SKM-1 treated with dmso at 0.1 percent for 144 hours (cell line): Measurements from ENCODE around the gene SPTLC1.
"Not testable (repeated sequence)": the region's sequence is repeated elsewhere in the genome, so short reads cannot be mapped to it uniquely, and the experiment has no call there.

ENCODE experiments used
- DNase-seq: peaks from one replicate; lab custom pipeline; 2025; ENCODE audit not compliant: unreplicated experiment; lab: John Stamatoyannopoulos, UW

The SPTLC1 gene

DNA sequence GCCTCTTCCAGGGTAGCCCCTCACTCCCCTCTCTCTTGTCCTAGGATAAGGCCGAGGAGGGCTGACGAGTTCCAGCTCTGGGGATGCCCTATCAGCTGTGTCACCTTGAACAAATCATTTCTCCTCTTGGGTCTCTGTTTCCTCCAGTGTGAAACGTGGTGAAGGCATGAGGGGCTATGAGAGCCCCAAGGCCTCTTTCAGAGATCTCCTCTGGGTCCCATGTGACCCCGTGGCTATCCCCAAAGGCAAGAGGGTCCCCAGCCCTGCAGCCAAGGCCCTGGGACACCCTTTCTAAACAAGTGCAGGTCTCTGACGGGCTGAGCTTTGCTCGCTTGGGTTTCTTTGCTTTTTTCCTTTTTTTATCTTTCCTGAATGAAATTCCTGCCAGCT, 25.5 kb upstream of the SPTLC1 start:
- DNase-seq: no peak

DNA sequence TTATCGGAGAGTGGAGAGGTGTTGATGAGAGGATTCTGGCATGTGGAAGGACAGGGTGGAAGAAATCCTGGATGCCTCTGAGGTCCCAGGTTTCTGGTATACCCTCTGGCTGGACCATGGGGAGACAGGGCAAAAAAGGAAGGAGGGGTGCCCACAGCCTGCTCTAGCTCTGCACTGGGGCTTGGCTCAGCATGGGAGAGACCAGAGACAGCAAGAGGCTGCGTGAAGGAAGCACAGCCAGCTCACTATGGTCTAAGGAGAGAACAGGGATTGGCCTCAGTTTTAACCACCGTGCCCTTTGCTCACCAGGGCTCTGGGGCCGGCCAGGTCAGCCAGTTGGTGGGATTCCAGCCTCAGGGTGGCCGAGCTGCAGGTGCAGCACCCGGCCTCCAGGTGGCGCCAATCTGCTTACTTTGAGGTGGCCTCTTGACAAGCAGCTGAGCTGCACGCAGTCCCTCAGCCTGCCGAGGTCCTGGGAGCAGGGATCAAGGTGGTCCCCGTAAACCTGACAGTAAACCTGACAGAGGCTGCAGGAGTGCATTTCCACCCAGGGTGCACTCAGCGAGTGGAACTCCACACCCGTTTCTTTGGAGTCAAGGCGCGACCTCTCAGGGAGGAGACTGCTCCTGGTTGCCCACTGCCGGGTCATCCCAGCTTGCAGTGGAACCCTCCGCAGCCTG, 25.0 kb upstream of the SPTLC1 start:
- no peak for DNase-seq

DNA sequence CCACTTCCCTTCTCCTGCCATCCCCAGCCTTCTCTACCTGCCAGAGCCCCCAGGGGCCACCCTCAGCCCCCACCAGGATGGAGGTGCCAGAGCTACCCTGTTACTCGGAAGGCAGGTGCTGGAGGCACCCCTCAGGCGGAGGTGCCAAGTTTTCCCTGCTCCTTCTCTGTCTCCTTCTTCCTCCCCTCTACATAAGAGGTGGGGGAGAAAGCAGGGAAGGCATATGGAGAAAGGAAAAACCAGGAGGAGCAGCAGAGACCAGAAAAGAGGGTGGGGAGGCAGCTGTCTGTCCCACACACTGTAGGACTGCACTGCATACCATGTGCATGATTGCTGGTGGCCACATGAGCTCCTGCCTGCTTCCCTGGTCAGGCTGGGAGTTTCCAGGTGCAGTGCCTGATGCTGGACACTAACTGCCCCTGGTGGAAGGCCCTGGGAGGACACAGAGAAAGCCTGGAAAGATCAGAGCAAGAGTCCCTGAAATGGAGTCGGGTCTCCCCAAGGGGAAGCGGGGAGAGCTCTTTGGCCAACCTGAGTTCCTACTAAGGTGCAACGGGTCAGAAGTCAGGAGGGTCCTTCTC, 23.8 kb upstream of the SPTLC1 start:
- DNase-seq: not testable (repeated sequence)

DNA sequence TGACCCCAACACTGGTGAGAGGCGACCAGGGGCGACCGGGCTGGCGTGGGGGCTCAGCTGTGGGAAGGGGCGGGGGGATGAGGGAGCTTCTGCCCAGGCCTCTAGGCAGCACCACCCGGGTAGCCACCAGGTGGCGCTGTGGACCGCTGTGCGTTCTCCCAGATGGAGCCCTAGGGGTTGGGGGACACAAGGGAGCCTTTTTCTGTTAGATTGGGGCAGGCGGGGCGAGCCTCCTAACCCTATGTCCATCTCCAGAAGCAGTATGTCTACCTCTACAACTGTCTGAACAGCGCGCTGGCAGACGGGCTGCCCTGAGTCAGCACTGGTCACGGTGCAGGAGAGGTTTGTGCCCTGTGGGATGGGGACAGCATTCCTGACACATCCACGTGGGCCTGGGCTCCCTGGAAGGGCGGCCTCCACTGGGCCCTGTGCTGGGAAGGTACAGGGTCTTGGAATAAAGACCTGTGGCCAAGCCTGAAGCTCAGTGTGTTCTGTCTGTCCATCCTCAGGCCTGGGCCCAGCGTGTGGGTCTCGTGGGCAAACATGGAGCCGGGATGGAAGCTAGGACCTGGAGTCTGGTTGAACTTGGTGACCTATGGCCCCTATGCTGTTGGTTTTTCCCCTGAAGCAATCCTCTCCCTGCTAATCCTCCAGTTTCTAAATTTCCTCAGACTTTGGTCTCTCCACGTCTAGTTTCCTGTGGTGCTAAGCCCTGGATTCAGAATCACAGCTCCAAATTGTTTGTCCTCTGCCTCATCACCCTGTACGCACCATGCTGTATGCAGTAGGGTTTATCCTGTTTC, 23.1 kb upstream of the SPTLC1 start:
- DNase-seq: no peak

DNA sequence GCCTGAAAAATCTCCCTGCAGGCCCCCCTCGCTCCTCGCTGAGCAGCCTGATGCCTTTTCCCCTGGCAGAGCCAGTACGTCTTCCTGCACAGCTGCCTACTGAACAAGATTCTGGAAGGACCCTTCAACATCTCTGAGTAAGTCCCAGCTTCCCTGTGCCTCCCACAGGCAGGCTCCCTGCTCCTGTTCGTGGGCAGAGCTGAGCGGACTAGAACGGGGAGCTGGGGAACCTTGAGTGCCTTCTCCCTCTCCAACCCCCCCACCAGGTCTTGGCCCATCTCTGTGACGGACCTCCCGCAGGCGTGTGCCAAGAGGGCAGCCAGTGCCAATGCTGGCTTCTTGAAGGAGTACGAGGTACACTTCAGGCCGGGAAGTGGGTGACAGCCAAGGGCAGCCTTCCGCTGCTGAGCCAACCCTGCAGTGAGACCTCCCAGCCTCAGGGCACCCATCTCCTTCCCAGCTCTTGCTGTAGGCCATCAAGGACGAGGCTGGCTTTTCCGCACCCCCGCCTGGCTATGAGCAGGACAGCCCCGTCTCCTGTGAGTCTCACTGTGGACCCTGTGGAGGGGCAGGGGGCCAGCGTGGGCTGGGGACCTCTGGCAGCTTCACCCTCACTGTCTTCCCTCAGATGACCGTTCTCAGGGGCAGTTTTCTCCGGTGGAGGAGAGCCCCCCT, 21.1 kb upstream of the SPTLC1 start:
- DNase-seq: no peak

DNA sequence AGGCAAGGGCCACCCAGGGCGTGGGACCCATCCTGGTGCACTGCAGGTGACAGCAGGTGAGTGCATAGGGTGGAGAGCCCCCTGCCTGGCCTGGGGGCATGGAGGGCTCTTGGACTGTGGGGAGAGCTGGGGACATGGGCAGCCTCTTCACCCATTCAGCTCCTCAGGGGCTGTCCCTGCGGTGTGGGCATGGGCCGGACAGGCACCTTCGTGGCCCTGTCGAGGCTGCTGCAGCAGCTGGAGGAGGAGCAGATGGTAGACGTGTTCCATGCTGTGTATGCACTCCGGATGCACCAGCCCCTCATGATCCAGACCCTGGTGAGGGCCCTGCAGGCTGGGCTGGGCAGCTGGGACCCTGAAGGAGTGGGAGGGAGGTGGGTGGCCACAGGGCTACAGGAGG, 20.4 kb upstream of the SPTLC1 start:
- no peak for DNase-seq

DNA sequence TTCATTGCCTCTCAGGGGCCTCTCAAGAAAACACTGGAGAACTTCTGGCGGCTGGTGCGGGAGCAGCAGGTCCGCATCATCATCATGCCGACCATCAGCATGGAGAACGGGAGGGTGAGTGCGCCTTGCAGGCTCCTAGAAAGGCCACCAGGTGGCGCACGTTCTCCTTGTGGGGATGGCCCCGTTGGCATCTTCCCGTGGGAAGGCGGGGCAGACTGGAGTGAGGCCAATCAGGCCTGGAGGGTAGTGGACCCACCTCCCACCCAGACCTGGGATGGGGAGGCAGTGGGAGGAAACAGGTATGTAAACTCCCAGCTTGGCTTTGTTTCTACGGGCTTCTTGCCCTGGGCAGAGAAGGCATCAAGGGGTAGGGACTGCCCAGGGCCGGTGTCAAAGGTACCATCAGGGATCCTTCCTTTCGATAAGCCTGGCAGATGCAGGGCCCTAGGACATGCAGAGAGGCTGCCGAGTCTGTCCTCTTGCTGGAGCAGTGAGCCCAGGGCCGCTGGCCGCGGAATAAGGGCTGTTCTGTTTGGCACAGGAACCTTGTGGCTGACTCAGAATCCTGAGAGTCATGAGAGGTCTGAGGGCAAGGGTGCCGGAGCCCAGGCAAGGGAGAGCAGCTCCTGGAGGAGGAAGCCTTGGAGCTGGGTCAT, 18.9 kb upstream of the SPTLC1 start:
- DNase-seq: peak; percentile 63

DNA sequence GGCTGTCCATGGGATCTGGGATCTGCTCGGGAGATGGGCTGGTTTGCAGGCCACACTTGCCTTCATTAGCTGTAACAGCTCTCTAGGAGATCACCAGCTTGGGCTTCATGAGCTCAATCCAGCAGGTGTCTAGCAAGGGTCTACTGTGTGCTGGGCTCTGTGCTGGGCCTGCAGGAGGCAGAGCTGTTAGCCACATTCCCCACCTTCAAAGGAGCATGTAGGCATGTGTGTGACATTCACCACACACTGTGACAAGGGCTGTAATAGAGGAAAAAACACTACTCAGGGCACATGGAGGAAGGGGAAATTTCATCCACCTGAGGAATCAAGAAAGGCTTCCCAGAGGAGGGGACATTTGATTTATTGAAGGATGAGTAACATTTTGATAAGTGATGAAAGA, 17.7 kb upstream of the SPTLC1 start:
- DNase-seq: not testable (repeated sequence)

DNA sequence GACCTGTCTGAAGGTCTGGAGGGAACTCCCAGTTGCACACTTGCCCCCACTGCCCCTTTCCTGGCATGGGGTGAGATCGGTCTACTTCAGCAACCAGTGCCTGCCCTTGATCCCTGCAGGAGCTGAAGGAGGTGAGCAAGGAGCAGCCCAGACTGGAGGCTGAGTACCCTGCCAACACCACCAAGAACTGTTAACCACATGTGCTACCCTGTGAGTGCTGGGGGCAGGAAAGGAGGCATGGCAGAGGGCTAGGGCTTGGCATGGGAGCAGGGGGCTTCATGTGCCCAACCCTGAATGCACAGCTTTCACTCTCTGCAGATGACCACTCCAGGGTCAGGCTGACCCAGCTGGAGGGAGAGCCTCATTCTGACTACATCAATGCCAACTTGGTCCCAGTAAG, 17.3 kb upstream of the SPTLC1 start:
- no peak for DNase-seq

DNA sequence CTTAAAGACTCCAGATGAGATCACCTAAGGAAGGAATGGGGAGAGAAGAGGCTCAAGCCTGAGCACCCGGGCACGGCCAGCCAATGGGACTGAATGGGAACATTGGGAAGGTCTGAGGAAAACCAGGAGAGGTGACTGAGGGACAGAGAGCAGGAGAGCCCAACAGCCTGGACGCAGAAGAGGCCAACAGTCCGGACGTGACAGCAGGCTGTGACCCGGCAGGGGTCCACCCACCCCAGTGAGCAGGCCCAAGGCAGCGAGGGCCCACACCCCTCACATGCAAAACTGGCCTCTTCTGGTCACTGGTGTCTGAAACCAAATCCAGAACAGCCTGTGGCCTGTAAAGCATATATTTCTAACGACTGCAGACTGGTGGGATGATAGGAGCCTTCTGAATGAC, 7.6 kb upstream of the SPTLC1 start:
- DNase-seq: no peak

DNA sequence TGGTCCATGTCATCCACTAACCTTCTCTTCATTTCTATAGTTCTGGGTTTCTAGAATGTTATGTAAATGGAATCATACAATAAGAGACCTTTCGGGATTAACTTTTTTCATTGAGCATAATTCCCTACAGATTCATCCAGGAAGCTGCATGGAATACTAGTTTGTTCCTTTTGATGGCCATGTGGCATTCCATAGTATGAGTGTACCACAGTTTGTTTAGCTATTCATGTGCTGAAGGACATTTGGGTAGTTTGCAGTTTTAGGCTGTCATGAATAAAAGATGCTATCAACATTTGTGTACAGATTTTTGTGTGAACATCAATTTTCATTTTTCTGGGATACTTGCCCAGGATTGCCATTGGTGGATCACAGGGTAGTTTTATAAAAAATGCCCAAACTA, 6.8 kb upstream of the SPTLC1 start:
- DNase-seq: no peak

DNA sequence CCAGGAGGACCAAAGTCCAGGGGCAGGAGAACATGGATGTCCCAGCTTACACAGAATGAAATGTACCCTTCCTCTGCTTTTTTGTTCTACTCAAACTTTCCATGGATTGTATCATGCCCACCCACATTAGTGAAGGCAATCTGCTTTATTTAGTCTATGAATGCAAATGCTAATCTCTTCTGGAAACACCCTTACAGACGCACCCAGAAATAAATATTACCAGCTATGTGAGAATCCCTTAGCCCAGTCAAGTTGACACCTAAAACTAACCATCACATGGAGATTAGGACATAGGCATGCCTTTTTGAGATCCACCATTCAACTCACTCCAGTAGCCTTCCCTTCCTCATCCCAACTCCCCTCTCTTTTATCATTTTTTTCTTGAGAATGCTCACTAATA, 6.1 kb upstream of the SPTLC1 start:
- no peak for DNase-seq

DNA sequence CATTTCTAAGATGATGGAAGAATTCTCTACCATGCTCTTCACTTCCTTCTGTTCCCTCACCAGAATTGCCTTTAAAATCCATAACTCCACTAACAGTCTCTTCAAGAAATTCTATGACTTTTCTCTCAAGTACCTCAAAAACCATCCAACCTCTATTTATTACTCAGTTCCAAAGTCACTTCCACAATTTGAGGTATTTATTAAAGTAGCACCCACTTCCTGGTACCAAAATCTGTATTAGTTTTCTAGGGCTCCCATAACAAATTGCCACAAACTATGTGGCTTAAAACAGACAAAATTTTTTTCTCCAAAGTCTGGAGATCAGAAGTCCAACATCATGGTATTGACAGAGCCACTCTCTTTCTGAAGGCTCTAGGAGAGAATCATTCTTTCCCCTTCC, 4.9 kb upstream of the SPTLC1 start:
- DNase-seq: no peak

DNA sequence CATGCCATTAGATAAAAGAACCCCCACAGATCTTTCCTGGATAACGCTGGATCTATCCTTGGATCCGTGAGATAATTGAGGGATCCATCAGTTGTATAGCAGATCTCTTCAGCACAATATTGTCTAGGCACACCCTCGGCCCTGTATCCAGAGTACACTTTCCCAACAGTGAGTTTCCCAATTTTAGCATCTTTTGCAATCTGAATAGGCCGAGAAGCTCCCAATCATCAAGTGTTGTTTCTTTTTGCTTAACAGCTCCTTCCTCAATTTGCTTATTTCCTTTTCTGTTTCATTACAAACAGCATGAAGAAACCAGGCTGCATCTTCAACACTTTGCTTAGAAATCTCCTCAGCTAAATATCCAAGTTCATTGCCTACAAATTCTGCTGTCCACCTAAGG, 4.4 kb upstream of the SPTLC1 start:
- DNase-seq: peak; percentile 63

DNA sequence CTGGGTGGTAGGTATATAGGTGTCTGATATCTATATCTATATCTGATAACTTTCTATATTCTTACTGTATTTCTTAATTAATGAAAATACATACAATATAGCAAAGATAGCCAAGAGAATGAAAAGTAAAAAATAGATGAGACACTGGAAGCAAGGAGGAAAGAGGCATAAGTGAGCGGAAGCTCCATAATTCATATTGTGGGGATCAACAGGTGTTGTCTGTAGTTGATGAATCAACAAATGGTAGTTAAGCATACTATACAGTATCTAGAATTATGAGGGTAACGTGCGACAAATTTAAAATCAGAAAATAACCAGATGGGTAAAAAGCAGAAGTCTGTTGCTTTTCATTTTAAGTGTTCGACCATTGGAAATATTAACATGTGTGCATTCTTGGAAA, 7.1 kb downstream of the SPTLC1 start:
- DNase-seq: no peak

DNA sequence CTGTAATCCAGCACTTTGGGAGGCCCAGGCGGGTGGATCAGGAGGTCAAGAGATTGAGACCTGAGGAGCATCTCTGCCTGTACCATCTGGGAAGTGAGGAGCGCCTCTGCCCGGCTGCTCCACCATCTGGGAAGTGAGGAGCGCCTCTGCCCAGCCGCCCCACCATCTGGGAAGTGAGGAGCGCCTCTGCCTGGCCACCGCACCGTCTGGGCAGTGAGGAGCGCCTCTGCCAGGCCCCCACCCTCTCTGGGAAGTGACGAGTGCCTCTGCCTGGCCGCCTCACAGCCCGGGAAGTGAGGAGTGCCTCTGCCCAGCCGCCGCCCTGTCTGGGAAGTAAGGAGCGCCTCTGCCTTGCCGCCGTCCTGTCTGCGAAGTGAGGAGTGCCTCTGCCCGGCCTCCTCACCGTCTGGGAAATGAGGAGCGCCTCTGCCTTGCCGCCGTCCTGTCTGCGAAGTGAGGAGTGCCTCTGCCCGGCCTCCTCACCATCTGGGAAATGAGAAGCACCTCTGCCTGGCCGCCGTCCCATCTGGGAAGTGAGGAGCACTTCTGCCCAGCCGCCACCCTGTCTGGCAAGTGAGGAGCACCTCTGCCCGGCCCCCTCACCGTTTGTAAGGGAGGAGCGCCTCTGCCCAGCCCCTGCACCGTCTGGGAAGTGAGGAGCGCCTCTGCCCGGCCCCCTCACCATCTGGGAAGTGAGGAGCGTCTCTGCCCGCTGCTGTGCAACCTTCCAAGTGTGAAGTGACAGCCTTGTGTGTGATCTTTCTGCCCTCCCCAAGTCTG, 9.6 kb downstream of the SPTLC1 start:
- DNase-seq: not testable (repeated sequence)

DNA sequence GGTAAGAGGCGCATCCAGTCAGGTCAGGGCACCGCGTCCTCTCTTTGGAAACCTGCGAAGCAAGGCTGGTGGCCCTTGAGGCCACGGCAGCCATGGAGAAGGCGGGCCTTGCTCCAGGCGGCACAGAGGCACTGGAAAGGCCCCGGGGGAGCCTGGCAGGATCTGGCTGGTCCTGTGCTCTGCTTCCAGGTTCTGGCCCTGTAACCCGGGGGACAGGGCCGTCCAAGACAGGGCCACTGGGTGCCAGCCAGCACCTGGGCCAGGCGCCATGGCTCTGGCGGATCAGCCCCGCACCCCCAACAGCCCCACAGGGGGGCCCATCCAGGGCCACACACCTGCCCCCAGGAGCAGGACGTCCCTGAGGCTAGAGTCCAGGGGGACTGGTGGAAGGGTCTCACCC, 11.6 kb downstream of the SPTLC1 start:
- not testable (repeated sequence) for DNase-seq

DNA sequence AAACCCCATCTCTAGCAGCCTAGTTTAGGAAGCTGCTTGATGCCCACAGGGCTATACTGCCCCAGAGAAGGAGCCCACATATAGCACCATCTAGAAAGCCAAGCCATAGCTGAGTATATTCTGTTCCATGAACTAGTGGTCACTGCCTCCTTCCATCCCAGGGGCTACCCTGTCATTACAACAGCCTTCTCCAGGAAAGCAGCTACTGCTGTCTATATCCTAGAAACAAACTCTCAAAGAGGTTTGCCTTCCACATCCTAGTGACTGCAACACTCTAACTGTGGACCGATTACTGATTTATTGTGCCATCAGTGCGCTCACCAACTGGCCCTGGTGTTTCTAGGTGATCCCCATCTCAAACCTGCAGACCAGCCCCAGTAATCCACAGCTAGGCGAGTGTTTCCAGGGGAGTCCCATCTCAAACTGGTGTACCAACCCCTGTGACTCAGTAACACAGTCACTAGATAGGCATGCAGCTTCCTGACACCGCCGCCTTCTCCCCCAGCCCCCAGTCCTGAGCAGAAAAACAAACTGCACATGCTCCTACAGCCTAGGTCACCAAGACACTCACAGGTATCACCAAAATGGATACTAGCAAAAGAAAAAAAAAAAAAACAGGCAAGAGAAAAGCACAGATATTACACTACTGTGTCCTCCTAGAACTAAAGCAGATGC, 14.8 kb downstream of the SPTLC1 start:
- DNase-seq: no peak

DNA sequence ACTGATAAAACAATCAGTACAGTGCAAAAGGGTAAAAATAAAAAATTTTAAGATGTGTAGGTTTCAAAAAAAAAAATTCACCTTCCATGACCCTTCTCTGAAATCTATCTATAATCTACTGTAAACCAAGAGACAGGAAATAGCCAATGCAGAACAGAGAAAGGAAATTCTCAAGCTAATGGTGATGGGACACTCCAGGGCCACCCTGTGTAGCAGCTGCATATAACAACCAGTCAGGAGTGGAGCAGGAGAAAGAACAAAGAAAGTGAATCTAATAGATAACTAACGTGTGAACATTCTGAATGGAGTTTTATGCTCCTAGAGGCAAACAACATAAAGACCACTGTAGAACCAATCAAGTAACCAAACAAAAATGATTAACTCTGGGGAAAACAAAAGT, 16.6 kb downstream of the SPTLC1 start:
- no peak for DNase-seq

DNA sequence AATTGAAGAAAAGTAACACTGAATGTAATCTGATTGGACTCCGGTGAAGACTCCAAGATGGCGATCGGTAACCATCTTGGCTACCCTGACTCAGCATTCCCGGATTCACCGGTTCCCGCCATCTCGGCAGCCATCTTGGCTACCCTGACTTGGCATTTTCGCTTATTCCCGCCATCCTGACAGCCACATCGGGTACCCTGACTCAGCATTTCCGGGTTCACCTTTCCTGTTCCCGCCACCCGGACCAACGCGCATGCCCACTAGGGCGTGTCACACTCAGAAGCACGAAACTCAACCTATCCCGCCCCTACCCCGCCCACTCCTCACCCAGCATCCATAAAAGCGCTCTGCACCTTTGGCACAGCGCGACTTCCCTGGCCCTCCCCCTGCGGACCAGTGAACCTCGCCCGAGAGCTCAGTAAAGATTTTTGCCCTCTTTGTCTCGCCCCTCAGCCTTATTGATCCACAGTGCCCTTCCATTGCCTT, 17.2 kb downstream of the SPTLC1 start:
- DNase-seq: no peak
